Skeletal muscle satellite cell (primary cell): ENCODE measurements around the gene SSNA1. TPM values are rescaled to one million over a fixed set of nuclear protein-coding genes. Genes with fewer than 3 reads are reported as not detected.
A peak's percentile ranks its signal among the peaks of the same experiment; 100 is the strongest.
"Not testable (repeated sequence)": the region's sequence is repeated elsewhere in the genome, so short reads cannot be mapped to it uniquely, and the experiment has no call there.

Experiments used
- H3K27me3 ChIP-seq: 2 replicates; pipeline ENCODE4 v1.7.0; 2013; ENCODE audit warnings: low read length; ENCODE audit not compliant: control insufficient read depth, insufficient read depth
- H3K36me3 ChIP-seq: 2 replicates; pipeline ENCODE4 v1.7.0; 2013; ENCODE audit warnings: mild to moderate bottlenecking, control low read depth, low read length; ENCODE audit not compliant: insufficient read depth
- H3K4me1 ChIP-seq: 2 replicates; pipeline ENCODE4 v1.7.0; 2013; ENCODE audit warnings: low read length; ENCODE audit not compliant: control insufficient read depth, insufficient read depth
- H3K4me2 ChIP-seq: 2 replicates; pipeline ENCODE4 v1.7.0; 2013; ENCODE audit warnings: mild to moderate bottlenecking, low read length
- H3K4me3 ChIP-seq: 2 replicates; pipeline ENCODE4 v1.7.0; 2013; ENCODE audit warnings: low read length
- H3K9ac ChIP-seq: 2 replicates; pipeline ENCODE4 v1.7.0; 2013; ENCODE audit warnings: mild to moderate bottlenecking, low read depth, low read length, moderate library complexity
- H3K9me3 ChIP-seq: replicated peaks from 2 replicates; pipeline ENCODE4 v1.7.0; 2013; ENCODE audit warnings: mild to moderate bottlenecking, control low read depth, low read length
- small RNA-seq: library from RNA; depleted of rRNA; stranded (forward); fragments of <200 nt; gene quantifications from one replicate; pipeline ENCODE3, GENCODE V24; 2012

Gene SSNA1

DNA sequence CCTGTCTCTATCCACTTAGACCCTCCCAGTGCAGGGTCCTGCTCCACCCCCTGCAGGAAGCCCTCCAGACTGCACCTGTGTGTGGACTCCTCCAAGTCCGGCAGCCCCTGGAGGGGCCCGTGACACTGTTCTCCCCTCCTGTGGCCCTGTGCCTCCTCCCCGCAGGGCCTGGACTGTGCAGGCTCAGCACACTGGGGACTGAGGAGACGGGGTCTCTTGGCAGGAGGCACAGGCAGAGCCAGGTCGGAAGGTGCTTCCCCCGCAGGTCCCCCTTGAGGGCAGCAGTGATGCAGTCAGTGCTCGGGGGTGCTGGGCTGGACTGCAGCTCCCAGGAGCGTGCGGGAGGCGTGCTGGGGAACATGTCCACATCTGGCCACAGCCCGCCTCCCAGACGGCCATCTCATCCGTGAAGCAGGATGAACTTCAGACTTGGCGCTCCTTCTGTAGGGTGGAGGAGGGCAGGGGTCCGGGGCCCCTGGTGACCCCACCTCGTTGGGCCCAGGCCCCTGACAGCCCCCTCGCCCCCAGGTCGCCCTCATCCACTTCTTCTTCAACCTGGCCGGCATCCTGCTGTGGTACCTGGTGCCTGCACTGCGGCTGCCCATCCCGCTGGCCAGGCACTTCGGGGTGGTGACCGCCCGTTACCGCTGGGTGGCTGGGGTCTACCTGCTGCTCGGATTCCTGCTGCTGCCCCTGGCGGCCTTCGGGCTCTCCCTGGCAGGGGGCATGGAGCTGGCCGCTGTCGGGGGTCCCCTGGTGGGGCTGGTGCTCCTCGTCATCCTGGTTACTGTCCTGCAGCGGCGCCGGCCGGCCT lies 47.2 kb downstream of the SSNA1 start:
- Histone ChIP-seq H3K4me2 (no peak overlapping the region), H3K9me3 (no peaks in the 10 kb centered on the region), H3K9ac (no peak overlapping the region), H3K4me1 (peaks cover 31% of the 10 kb centered on the region), H3K27me3 (no peaks in the 10 kb centered on the region), H3K4me3 (no peak overlapping the region), H3K36me3 (no peaks in the 10 kb centered on the region)

GRCh38 chr9:137236238-137236935 lies 47.9 kb downstream of the SSNA1 start:
- H3K36me3 ChIP-seq, result no peaks in the 10 kb centered on the region
- no peak overlapping the region for H3K4me3 ChIP-seq
- H3K9me3 ChIP-seq, result no peaks in the 10 kb centered on the region
- H3K4me1 ChIP-seq, result peaks cover 31% of the 10 kb centered on the region
- peak overlapping the region; percentile 58 for H3K4me2 ChIP-seq
- H3K27me3 ChIP-seq, result no peaks in the 10 kb centered on the region
- no peak overlapping the region for H3K9ac ChIP-seq

DNA sequence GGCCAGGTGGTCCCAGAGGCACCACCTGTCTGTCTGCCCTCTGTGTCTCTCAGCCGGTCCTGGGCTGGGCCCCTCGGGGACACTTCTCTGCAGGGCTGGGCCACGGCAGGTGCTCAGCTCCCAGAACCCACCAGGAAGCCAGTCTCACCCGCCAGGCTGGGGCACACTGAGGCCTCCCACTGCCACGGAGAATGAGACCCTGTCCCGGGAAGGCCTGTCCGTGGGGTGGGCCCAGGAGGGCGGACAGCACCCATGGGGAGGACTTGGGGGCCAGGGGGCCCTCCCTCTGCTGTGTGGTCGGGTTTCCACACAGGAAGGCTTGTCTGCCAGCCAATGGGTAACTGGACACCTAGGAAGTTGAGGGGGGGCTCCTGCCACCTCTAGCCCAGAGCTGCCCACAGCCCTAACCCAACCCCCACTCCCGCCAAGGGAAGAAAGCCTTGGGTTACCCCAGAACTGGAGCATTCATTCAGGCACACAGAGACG lies 48.5 kb downstream of the SSNA1 start:
- Histone ChIP-seq H3K4me2 (peak overlapping the region; percentile 58), H3K4me3 (no peak overlapping the region), H3K9ac (no peak overlapping the region), H3K4me1 (peaks cover 31% of the 10 kb centered on the region), H3K9me3 (no peaks in the 10 kb centered on the region), H3K36me3 (peaks cover 4% of the 10 kb centered on the region), H3K27me3 (no peaks in the 10 kb centered on the region)

GRCh38 chr9:137237759-137238726 lies 49.6 kb downstream of the SSNA1 start:
- H3K9ac ChIP-seq, result no peak overlapping the region
- H3K4me1 ChIP-seq, result peaks cover 39% of the 10 kb centered on the region

GRCh38 chr9:137239541-137240200 lies 51.2 kb downstream of the SSNA1 start:
- not testable (repeated sequence) for H3K9me3 ChIP-seq, H3K27me3 ChIP-seq
- Histone ChIP-seq H3K4me2 (peak overlapping the region; percentile 96), H3K9ac (peak overlapping the region; percentile 89), H3K36me3 (peaks cover 26% of the 10 kb centered on the region), H3K4me1 (peaks cover 40% of the 10 kb centered on the region), H3K4me3 (peak overlapping the region; percentile 82)

More at GRCh38 chr9:137237759-137238726, 49.6 kb downstream of the SSNA1 start:
- peak overlapping the region; percentile 96 for H3K4me2 ChIP-seq
- H3K36me3 ChIP-seq, result peaks cover 15% of the 10 kb centered on the region
- no peak overlapping the region for H3K4me3 ChIP-seq
- no peaks in the 10 kb centered on the region for H3K9me3 ChIP-seq
- H3K27me3 ChIP-seq, result no peaks in the 10 kb centered on the region

Small RNA genes within 50 kb of the gene (small RNA-seq; reads per million reads assigned to genes)
- gene MIR3621, result not detected
